ENCODE data around the gene RHEB.
"Not testable (repeated sequence)": the region's sequence is repeated elsewhere in the genome, so short reads cannot be mapped to it uniquely, and the experiment has no call there.

Gene RHEB

GRCh38 chr7:151542606-151543130, 23.0 kb upstream of the RHEB start:
- no peak for TF ChIP-seq ZNF274 (IDR thresholded peaks at IDR 0.05; ENCODE audit: low read depth, low read length)
- no peak overlapping the region for H3K4me3 ChIP-seq (ENCODE audit: low read length)

- H3K4me3 ChIP-seq (ENCODE audit: low read length), result no peak overlapping the region
- TF ChIP-seq ZNF274 (IDR thresholded peaks at IDR 0.05; ENCODE audit: low read depth, low read length), result no peak
Measured at GRCh38 chr7:151541709-151542499, 22.2 kb upstream of the RHEB start.

- no peak for TF ChIP-seq ZNF274 (IDR thresholded peaks at IDR 0.05; ENCODE audit: low read depth, low read length)
- no peak overlapping the region for H3K4me3 ChIP-seq (ENCODE audit: low read length)
Measured at GRCh38 chr7:151540146-151540545, 20.5 kb upstream of the RHEB start.

- H3K4me3 ChIP-seq (ENCODE audit: low read length), result no peak overlapping the region
- TF ChIP-seq ZNF274 (IDR thresholded peaks at IDR 0.05; ENCODE audit: low read depth, low read length), result no peak
Measured at GRCh38 chr7:151539088-151539671, 19.5 kb upstream of the RHEB start.

- H3K4me3 ChIP-seq (ENCODE audit: low read length), result no peak overlapping the region
- no peak for TF ChIP-seq ZNF274 (IDR thresholded peaks at IDR 0.05; ENCODE audit: low read depth, low read length)
Measured at GRCh38 chr7:151537818-151538561, 18.3 kb upstream of the RHEB start.

- not testable (repeated sequence) for H3K4me3 ChIP-seq (ENCODE audit: low read length)
Measured at GRCh38 chr7:151536178-151536577, 16.5 kb upstream of the RHEB start.

- H3K4me3 ChIP-seq (ENCODE audit: low read length), result no peak overlapping the region
- TF ChIP-seq ZNF274 (IDR thresholded peaks at IDR 0.05; ENCODE audit: low read depth, low read length), result no peak
Measured at GRCh38 chr7:151529842-151530241, 10.1 kb upstream of the RHEB start.

- no peak overlapping the region for H3K4me3 ChIP-seq (ENCODE audit: low read length)
- TF ChIP-seq ZNF274 (IDR thresholded peaks at IDR 0.05; ENCODE audit: low read depth, low read length), result no peak
Measured at GRCh38 chr7:151524845-151525244, 5.2 kb upstream of the RHEB start.

- no peak overlapping the region for H3K4me3 ChIP-seq (ENCODE audit: low read length)
Measured at GRCh38 chr7:151524331-151524730, 4.6 kb upstream of the RHEB start.

GRCh38 chr7:151520419-151521261, 945 bp upstream of the RHEB start:
- peak overlapping the region; percentile 46; the same call in 1 of the 2 replicates for H3K4me3 ChIP-seq (ENCODE audit: low read length)
- TF ChIP-seq ZNF274 (IDR thresholded peaks at IDR 0.05; ENCODE audit: low read depth, low read length), result no peak

More at GRCh38 chr7:151524331-151524730, 4.6 kb upstream of the RHEB start:
- TF ChIP-seq ZNF274 (IDR thresholded peaks at IDR 0.05; ENCODE audit: low read depth, low read length), result no peak

GRCh38 chr7:151518947-151519764, 539 bp downstream of the RHEB start:
- peak overlapping the region; percentile 93 for H3K4me3 ChIP-seq (ENCODE audit: low read length)

GRCh38 chr7:151518105-151518946, 1.4 kb downstream of the RHEB start:
- TF ChIP-seq ZNF274 (IDR thresholded peaks at IDR 0.05; ENCODE audit: low read depth, low read length), result no peak
- H3K4me3 ChIP-seq (ENCODE audit: low read length), result peak overlapping the region; percentile 93
